GM21717 (cell line): ENCODE measurements around the gene ASAP2.

ENCODE experiments used
- ATAC-seq: cut with Tn5 transposase; IDR thresholded peaks from one replicate; pipeline ENCODE4 v1.9.1; 2021; ENCODE audit warnings: mild to moderate bottlenecking, moderate library complexity; ENCODE audit not compliant: unreplicated experiment

The ASAP2 gene

GRCh38 chr2:9205963-9206948, at the start of gene ASAP2:
ASAP2 (plus strand) TSS chr2:9206812; CDS start chr2:9207105, 293 bp downstream.
- ATAC-seq = no peak

- no peak for ATAC-seq
These were observed 47.5 kb upstream of the ASAP2 start for GRCh38 chr2:9158786-9159779.

- no peak for ATAC-seq
These were observed 45.9 kb upstream of the ASAP2 start for GRCh38 chr2:9160732-9161131.

GRCh38 chr2:9162841-9163240, 43.8 kb upstream of the ASAP2 start:
- no peak for ATAC-seq

GRCh38 chr2:9163306-9164111, 43.1 kb upstream of the ASAP2 start:
- ATAC-seq = no peak

- ATAC-seq = no peak
These were observed 42.5 kb upstream of the ASAP2 start for GRCh38 chr2:9164112-9164608.

GRCh38 chr2:9165625-9166024, 41.0 kb upstream of the ASAP2 start:
- no peak for ATAC-seq

GRCh38 chr2:9166579-9167377, 39.8 kb upstream of the ASAP2 start:
- no peak for ATAC-seq

GRCh38 chr2:9167718-9168657, 38.6 kb upstream of the ASAP2 start:
- no peak for ATAC-seq

GRCh38 chr2:9168821-9169221, 37.8 kb upstream of the ASAP2 start:
- no peak for ATAC-seq

GRCh38 chr2:9169349-9170107, 37.1 kb upstream of the ASAP2 start:
- ATAC-seq = no peak

- no peak for ATAC-seq
These were observed 36.0 kb upstream of the ASAP2 start for GRCh38 chr2:9170458-9171130.

- ATAC-seq = no peak
These were observed 31.7 kb upstream of the ASAP2 start for GRCh38 chr2:9174771-9175437.

GRCh38 chr2:9178110-9178903, 28.3 kb upstream of the ASAP2 start:
- ATAC-seq = no peak

- no peak for ATAC-seq
These were observed 27.6 kb upstream of the ASAP2 start for GRCh38 chr2:9178904-9179571.
